GM20431 (cell line): ENCODE results near the gene KCNS1.
"Not testable (repeated sequence)": the region's sequence is repeated elsewhere in the genome, so short reads cannot be mapped to it uniquely, and the experiment has no call there.

Source experiments
- in situ Hi-C: fragments of 300-500 bp; cut with MseI, MboI; formaldehyde crosslinking; loops from one replicate; pipeline ENCODE4 v1.15.0; 2020; ENCODE audit warnings: low sequenced_read_pairs; ENCODE audit not compliant: unreplicated experiment

Gene KCNS1

GRCh38 chr20:45100563-45101245, at the start of gene KCNS1:
Gene KCNS1 (minus strand): TSS chr20:45101127. CDS start chr20:45099236, 1,891 bp downstream.
- in situ Hi-C loops = loop anchor here (25.0 kb wide), 1 partner anchor 187 kb away; no protein-coding TSS in a partner anchor

GRCh38 chr20:45149062-45149461, 48.1 kb upstream of the KCNS1 start:
- in situ Hi-C loops = no loop called here

- in situ Hi-C loops = no loop called here
Measured at GRCh38 chr20:45140836-45141235, 39.9 kb upstream of the KCNS1 start.

GRCh38 chr20:45139733-45140375, 38.9 kb upstream of the KCNS1 start:
- in situ Hi-C loops = not testable (repeated sequence)

GRCh38 chr20:45138561-45139300, 37.8 kb upstream of the KCNS1 start:
- in situ Hi-C loops = no loop called here

- in situ Hi-C loops = no loop called here
Measured at GRCh38 chr20:45136911-45137310, 36.0 kb upstream of the KCNS1 start.

GRCh38 chr20:45128099-45128498, 27.2 kb upstream of the KCNS1 start:
- in situ Hi-C loops = no loop called here

- in situ Hi-C loops = loop anchor here (25.0 kb wide), 1 partner anchor 163 kb away; no protein-coding TSS in a partner anchor
Measured at GRCh38 chr20:45124365-45124764, 23.4 kb upstream of the KCNS1 start, which contains the start of gene WFDC12. Gene WFDC12 (minus strand): TSS chr20:45124465. CDS start chr20:45124447, 18 bp downstream.

- in situ Hi-C loops = loop anchor here (25.0 kb wide), 1 partner anchor 166 kb away; no protein-coding TSS in a partner anchor
Measured at GRCh38 chr20:45121388-45121787, 20.5 kb upstream of the KCNS1 start.

GRCh38 chr20:45119556-45120266, 18.8 kb upstream of the KCNS1 start:
- in situ Hi-C loops = loop anchor here (25.0 kb wide), 1 partner anchor 168 kb away; no protein-coding TSS in a partner anchor

GRCh38 chr20:45118028-45118427, 17.1 kb upstream of the KCNS1 start:
- in situ Hi-C loops = loop anchor here (25.0 kb wide), 1 partner anchor 169 kb away; no protein-coding TSS in a partner anchor

- in situ Hi-C loops = loop anchor here (25.0 kb wide), 1 partner anchor 170 kb away; no protein-coding TSS in a partner anchor
Measured at GRCh38 chr20:45117581-45117980, 16.7 kb upstream of the KCNS1 start.

- in situ Hi-C loops = loop anchor here (25.0 kb wide), 1 partner anchor 171 kb away; no protein-coding TSS in a partner anchor
Measured at GRCh38 chr20:45115829-45116228, 14.9 kb upstream of the KCNS1 start.

GRCh38 chr20:45115386-45115774, 14.5 kb upstream of the KCNS1 start:
- in situ Hi-C loops = loop anchor here (25.0 kb wide), 1 partner anchor 172 kb away; no protein-coding TSS in a partner anchor

- in situ Hi-C loops = loop anchor here (25.0 kb wide), 1 partner anchor 173 kb away; no protein-coding TSS in a partner anchor
Measured at GRCh38 chr20:45114465-45115385, 13.8 kb upstream of the KCNS1 start, which contains the start of gene WFDC5. Gene WFDC5 (minus strand): TSS chr20:45115174. CDS start chr20:45115083, 91 bp downstream.

- in situ Hi-C loops = loop anchor here (25.0 kb wide), 1 partner anchor 173 kb away; no protein-coding TSS in a partner anchor
Measured at GRCh38 chr20:45113865-45114264, 12.9 kb upstream of the KCNS1 start.

GRCh38 chr20:45112754-45113153, 11.8 kb upstream of the KCNS1 start:
- in situ Hi-C loops = loop anchor here (25.0 kb wide), 1 partner anchor 175 kb away; no protein-coding TSS in a partner anchor

GRCh38 chr20:45111799-45112471, 11.0 kb upstream of the KCNS1 start:
- in situ Hi-C loops = loop anchor here (25.0 kb wide), 1 partner anchor 175 kb away; no protein-coding TSS in a partner anchor
